ENCODE results near the gene MTCL1.

The MTCL1 gene

GRCh38 chr18:8686611-8687010 lies 18.7 kb upstream of the MTCL1 start:
- no peak for FAIRE-seq
- no peak for DNase-seq (ENCODE audit: insufficient read length, low spot score)

- DNase-seq (ENCODE audit: insufficient read length, low spot score) (no peak), FAIRE-seq (no peak)
Observed at GRCh38 chr18:8688216-8688800, 17.0 kb upstream of the MTCL1 start.

- no peak for FAIRE-seq
Observed at GRCh38 chr18:8688816-8689215, 16.5 kb upstream of the MTCL1 start.

GRCh38 chr18:8689517-8689916 lies 15.8 kb upstream of the MTCL1 start:
- FAIRE-seq (no peak), DNase-seq (ENCODE audit: insufficient read length, low spot score) (no peak)

More at GRCh38 chr18:8688816-8689215, 16.5 kb upstream of the MTCL1 start:
- DNase-seq (ENCODE audit: insufficient read length, low spot score): no peak

DNA sequence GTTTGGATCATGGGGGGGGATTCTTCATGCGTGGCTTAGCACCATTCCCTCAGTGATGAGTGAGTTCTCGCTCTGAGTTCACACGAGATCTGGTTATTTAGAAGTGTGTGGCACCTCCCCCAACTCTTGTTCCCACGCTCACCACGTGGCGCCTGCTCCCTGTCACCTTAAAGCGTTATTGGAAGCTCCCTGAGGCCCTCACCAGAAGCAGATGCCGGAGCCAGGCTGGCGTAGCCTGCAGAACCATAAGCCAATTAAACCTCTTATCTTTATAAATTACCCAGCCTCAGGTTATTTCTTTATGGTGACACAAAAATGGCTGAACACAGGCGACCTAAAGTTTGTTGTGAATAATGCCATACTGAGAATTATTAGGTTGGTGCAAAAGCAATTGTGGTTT lies 10.5 kb upstream of the MTCL1 start:
- DNase-seq (ENCODE audit: insufficient read length, low spot score): no peak
- no peak for FAIRE-seq

GRCh38 chr18:8695932-8696517 lies 9.3 kb upstream of the MTCL1 start:
- DNase-seq (ENCODE audit: insufficient read length, low spot score): no peak
- FAIRE-seq: no peak

DNA sequence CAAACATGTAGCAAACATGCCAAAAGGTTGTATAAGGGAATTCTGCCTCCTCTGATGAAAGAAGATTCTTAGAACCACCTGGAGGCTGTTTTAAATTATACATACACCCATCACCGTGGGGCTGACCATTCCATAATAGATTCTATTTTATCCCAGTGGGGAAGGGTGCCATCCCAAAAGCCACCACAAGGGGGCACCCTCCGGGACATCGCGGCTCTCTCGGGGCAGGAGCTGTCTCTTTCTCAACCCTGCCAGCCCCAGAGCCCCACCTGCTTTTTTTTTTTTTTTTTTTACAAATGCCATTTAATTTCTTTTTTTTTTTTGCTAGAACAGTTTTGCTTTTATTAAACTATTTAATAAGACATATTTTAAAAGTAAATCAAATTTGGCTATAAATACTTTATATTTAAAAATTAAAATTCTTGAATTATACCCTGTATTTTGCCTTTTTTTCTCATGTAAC lies 8.6 kb upstream of the MTCL1 start:
- DNase-seq (ENCODE audit: insufficient read length, low spot score) (peak; percentile 72), FAIRE-seq (peak; percentile 56)

DNA sequence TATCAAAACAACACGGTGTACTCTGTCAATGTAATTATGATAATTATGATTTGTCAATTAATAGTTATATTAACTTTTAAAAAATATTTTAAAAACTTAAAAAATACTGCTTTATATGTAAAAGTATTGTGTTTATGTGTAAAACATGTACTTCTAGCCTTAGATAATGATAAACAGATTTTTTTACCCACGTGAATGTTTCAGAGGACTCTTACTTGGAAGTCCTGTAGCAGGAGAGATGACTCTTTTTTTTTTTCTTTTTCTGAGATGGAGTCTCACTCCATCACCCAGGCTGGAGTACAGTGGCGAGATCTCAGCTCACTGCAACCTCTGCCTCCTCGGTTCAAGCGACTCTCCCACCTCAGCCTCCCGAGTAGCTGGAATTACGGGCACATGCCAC lies 6.2 kb upstream of the MTCL1 start:
- DNase-seq (ENCODE audit: insufficient read length, low spot score) (no peak), FAIRE-seq (no peak)

DNA sequence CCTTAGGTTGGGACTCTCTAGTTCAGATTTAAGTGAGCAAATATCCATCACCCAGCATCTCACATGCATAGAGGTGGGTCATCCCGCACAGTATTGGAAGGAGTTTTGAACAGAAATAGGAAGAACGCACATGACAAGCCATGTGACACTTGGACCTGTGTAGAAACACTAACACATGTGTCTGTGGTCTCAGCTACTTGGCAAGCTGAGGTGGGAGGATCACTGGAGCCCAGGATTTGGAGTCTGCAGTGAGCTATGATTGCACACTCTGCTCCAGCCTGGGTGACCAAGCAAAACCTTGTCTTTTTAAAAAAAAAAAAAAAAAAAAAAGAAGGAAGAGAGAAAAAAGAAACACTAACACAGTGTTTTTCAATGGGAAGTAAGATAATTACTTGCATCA lies 5.4 kb upstream of the MTCL1 start:
- FAIRE-seq (no peak), DNase-seq (ENCODE audit: insufficient read length, low spot score) (no peak)

GRCh38 chr18:8701546-8702118 lies 3.7 kb upstream of the MTCL1 start:
- no peak for DNase-seq (ENCODE audit: insufficient read length, low spot score)
- FAIRE-seq: no peak

GRCh38 chr18:8702668-8703067 lies 2.7 kb upstream of the MTCL1 start:
- DNase-seq (ENCODE audit: insufficient read length, low spot score) (no peak), FAIRE-seq (no peak)

DNA sequence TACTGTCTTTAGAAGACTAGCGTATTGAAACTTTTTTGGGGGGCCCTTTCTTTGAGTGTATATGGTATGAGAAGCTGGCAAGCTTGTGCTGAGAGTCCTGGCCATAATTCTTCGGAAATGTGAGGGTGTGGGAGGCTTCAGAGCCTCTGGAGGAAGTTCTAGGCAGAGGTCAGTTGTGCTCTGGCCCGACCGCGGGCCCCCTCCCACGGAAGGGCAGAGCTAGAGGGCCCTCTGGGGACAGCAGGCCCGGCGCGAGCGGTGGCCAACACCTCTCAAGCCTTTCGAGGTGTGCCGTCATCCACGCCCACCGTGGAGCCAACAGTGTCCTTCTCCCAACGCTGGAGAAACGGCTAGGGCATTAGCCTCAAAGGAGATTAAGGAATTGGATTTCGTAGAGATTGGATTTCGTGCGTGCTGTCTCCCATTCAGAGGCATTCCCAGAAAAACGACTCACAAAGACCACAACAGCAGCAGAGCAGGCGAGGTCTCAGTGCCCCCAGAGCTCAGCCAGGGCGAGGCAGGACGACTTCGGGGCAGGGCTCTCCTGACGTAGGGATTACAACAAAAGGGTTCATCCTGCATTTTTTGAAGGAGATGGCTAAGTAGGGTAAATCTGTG lies 2.2 kb upstream of the MTCL1 start:
- no peak for FAIRE-seq
- no peak for DNase-seq (ENCODE audit: insufficient read length, low spot score)

DNA sequence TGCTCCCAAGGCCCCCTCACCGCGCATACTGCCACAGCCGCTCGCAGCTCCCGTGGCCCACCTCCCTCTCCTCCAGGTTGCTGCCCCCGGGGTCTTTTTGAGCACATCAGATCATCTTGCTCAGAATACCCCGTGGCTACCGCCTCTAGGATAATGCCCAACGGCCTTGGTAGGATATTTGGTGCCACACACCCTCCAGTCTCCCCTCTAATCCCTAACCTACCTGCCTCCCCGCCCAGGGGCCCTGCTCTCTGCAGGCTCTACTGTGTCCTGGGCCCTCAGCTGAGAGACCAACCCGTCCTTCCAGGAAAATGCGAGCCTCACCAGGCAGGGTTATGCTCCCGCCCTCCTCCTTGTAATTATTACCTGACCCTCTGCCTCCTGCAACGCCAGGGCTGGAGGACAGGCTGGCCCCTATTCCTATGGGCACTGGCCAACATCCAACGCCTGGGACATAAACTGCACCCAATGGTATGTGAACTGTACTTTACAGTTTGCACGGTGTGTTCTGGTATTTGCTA lies 1.5 kb upstream of the MTCL1 start:
- no peak for FAIRE-seq
- no peak for DNase-seq (ENCODE audit: insufficient read length, low spot score)

DNA sequence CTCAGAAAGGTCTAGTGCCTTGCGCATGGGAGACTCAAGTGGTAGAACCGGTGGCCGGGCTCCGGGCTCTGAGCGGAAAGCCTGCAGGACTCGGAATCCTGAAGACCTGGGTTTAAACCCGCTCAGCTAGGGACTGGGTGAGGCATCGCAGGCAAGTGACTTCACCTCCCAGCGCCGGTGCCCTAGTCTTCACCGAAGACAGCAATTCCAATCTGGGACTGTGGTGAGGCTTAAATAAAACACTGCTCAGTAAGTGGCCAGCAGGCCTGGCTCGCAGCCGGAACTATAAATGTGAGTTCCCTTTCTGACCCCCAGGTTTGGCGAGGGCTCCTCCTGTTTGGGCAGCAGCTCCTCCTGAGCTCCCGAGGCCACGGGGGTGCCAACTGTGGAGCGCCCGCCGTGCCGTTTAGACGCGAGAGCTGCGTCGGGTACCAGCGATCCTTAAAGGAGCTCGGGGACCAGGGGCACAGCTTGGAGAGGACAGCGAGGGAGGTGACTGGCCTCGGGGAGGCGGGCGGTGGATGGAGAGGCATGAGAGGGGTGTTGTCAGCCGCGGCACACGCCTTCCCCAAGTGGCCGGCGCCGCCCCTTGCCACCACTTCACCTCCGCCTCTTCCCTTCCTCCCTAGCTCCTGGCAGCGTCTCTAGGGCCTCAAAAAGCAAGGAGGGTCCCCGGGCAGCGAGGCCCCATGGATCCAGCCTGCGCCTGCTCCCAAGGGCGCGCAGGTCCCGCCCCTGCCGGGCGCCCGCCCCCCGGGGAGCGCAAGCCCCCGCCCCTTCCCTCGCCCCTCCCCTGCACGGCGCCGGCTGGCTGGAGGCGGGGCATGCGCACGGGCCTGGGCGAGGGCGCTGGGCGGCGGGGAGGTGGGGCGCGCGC lies 757 bp upstream of the MTCL1 start:
- FAIRE-seq (peak; percentile 14), DNase-seq (ENCODE audit: insufficient read length, low spot score) (peak; percentile 98)

- no peak for FAIRE-seq
- DNase-seq (ENCODE audit: insufficient read length, low spot score): peak; percentile 38
Observed at GRCh38 chr18:8705961-8706790, 820 bp downstream of the MTCL1 start.

DNA sequence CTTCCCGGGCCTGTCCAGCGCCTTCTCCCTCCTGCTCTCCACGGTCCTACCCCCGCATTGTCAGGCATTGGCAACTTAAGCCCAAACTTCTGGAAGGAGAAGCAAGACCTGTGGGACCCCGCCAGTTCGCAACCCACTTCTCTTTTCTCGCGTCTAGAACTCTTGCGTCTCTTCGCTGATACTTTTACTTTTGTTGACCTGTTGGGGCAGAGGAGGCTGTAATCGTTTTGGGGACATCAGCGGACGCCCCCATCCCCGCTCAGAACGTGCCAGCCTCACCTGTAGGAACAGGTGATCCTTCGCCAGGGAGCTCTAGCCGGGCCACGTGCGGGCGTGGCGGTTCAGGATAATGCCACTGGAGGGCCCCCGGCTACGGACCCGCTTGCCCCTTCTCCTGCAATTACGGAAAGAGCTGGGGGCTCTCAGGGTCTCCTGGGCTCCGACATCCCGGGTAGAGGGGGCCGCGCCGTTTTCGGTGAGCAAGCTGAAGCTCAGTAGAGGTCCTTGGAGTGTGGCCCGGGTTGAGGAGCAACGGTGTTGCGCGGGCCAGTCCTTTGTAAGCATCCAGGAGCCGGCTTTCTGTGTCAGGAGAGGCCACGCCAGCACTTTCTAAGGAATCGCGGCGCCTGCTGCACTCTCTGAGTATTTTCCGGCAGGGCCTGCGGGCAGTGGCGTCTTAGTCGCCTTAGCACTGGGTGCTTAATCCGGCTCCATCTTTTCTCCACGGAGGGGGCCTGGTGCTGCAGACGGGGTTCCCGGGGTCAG lies 1.6 kb downstream of the MTCL1 start:
- DNase-seq (ENCODE audit: insufficient read length, low spot score) (no peak), FAIRE-seq (no peak)

- DNase-seq (ENCODE audit: insufficient read length, low spot score) (no peak), FAIRE-seq (no peak)
Observed at GRCh38 chr18:8707556-8708300, 2.4 kb downstream of the MTCL1 start.

GRCh38 chr18:8708670-8709069 lies 3.3 kb downstream of the MTCL1 start:
- FAIRE-seq: no peak
- no peak for DNase-seq (ENCODE audit: insufficient read length, low spot score)
